Nucleus accumbens (tissue), 56 donors: ENCODE measurements around the gene EPB41L4B.
"Not testable (repeated sequence)": the region's sequence is repeated elsewhere in the genome, so short reads cannot be mapped to it uniquely, and the experiment has no call there.

Experiments
- DNase-seq, 56 donors: peaks; one replicate each; lab custom pipeline; 2025; lab: John Stamatoyannopoulos, UW

The EPB41L4B gene

GRCh38 chr9:109320742-109321448 lies at the start of gene EPB41L4B:
EPB41L4B (minus strand) TSS chr9:109321059; CDS start chr9:109320446, 613 bp downstream.
- DNase-seq, result peak in 55 of 56 donors; percentile 22 to 91 (median 67)

DNA sequence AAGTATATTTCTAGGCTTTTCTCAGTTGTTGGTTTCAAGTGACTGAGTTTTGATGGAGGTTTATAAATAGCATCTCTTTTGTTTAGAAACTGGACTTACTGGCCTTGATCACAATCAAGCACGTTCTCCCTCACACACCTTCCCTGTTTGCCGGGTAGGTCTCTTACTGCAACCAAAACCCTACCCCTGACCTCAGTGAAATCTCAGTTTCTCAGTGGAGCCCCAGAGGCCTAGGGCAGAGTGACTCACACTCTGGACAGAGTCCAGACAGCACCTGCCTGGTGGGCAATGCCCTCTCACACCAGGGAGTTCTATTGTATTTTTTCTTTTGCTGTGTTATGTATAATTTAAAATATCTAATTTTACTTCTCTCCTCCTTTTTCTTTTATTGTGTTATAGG lies 48.4 kb upstream of the EPB41L4B start:
- no peak for DNase-seq

- no peak for DNase-seq
These were observed 39.9 kb upstream of the EPB41L4B start for GRCh38 chr9:109360771-109361170.

DNA sequence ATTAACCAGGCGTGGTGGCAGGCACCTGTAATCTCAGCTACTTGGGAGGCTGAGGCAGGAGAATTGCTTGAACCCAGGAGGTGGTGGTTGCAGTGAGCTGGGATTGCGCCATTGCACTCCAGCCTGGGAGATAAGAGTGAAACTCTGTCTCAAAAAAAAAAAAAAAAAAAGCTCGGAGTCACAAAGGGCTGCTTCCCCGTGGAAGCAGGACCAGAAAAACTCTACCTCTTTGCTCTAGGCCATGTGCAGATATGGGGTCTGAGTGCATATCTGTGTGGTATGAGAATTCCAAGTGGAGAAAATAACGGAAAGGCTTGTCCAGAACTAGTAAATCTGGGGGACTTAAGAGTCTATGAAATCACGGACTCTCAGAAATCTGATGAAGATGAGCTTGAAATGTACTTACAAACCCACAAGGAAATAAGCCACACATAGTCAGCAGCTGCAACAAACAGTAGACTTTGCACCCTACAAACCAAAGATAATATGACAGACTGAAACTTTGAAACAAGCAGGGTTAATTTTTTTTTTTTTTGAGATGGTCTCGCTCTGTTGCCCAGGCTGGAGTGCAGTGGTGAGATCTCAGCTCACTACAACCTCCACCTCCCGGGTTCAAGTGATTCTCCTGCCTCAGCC lies 38.2 kb upstream of the EPB41L4B start:
- not testable (repeated sequence) for DNase-seq

GRCh38 chr9:109355564-109356297 lies 34.9 kb upstream of the EPB41L4B start:
- DNase-seq, result peak in 5 of 56 donors; percentile 2 to 15 (median 9)

GRCh38 chr9:109354190-109354589 lies 33.3 kb upstream of the EPB41L4B start:
- DNase-seq, result no peak

DNA sequence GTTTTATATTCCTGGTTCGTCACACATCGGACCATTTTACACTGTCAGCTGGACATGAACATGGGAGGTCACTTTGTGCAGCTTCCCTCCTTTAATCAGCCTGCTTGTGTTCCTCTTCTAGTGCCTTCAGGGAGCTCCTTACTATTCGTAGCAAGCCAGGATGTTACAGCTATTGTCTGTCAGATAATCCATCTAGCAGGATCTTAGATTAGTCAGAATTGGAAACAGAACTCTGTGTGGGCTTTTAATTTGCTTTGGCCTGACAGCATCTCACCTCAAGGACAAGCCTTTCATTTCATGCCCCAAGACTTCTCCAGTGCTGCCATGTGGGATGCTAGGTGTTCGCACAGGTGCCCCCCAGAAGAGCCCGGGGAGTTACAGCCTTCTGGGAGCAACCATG lies 30.2 kb upstream of the EPB41L4B start:
- DNase-seq, result no peak

DNA sequence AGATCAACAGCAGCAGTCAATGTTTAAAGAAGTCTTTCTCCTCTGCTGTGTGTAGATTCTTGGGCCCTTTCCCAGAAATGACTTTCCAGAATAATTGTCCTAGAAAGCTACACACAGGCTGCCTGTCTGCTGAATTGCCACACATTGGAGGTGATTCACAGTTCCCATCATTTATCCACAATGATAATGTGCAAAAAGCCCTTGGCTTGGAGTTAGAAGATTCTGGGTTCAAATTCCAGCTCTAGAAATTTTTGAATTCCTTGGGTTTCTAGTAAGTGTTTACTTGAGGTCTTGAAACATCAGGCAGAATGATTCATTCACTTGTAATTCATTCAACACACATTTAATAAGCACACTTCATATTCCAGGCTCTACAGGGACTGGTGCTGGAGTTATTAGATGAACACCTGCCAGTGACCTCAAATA lies 28.6 kb upstream of the EPB41L4B start:
- no peak for DNase-seq

DNA sequence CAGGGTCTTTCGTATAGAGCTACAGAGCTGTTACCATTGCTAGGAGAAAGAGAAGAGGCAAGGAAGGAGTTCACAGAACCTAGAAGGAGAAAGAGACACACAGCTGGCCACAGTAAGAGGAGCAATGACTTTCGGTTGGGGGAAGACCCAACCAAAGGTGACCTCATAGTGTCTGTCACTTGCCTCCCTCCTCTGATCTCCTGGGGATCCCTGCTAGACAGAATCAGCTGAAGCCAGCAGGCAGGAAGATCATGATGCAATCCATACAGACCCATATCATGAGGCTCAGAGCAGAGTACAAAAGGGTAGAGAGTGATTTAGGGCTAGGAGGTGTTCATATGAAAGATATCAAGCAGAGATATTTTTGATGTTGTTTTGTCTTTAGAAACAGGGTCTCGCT lies 26.0 kb upstream of the EPB41L4B start:
- DNase-seq, result no peak

- DNase-seq, result no peak
These were observed 24.0 kb upstream of the EPB41L4B start for GRCh38 chr9:109344866-109345265.

GRCh38 chr9:109342878-109343277 lies 22.0 kb upstream of the EPB41L4B start:
- no peak for DNase-seq

- no peak for DNase-seq
These were observed 20.7 kb upstream of the EPB41L4B start for GRCh38 chr9:109341561-109341960.

- DNase-seq, result not testable (repeated sequence)
These were observed 20.1 kb upstream of the EPB41L4B start for GRCh38 chr9:109340979-109341378.

DNA sequence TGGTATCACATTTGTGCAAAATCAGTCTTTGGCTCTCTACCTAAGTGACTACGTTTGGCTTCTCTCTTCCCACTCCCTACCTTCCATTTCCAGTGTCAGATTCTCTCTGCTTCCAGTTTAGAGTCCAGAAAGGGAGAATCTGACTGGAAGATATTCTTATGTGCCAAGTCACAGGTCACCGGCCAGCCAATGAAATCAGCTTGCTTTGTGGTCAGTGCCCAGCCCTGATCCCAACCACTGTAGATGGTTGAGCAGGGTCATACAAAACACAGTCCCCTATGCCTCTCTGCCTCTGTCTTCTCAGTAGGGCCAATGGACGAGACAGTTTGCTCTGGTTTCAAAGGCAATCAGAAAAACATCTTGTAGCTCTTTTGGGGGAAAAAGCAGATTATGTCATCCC lies 15.6 kb upstream of the EPB41L4B start:
- no peak for DNase-seq

- DNase-seq, result no peak
These were observed 15.1 kb upstream of the EPB41L4B start for GRCh38 chr9:109335929-109336328.

DNA sequence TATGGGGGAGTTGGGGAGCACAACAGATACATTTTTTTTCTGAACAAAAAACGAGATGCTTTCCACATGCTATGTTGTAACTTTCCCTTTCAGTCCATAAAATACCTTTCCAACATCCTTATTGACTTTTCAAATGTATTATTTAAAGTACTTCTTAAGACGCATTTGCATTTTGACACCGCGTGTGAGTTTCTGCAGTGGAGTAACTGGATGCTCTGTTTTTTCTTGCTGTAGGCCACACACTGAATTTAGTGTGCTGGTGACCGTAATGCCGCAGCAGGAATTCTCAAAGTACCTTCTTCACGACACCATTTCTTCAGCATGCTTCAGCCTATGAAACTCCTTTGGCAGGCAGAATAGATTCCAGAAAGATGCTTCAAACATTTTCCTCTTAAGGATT lies 14.3 kb upstream of the EPB41L4B start:
- no peak for DNase-seq

DNA sequence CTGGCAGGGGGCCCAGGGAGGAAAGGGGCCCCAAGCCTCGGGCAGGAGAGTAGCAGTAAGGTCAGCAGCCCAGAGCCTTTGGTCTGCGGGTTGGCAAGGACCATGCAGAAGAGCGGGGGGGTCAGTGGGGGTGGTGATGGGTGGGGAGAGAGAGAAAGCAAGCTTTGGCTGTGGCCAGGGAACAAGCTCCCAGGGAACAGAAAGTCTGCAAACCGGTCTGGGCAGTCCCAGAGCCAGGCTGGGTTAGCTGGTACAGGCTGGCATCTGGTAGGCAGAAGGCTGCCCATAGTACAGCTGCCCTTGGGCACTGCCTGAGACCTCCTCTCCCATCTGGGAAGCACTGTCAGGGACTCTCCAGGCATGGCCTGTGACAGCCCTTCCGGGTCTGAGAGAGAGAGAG lies 10.5 kb upstream of the EPB41L4B start:
- DNase-seq, result peak in 43 of 56 donors; percentile 6 to 76 (median 36)

- DNase-seq, result no peak
These were observed 8.9 kb upstream of the EPB41L4B start for GRCh38 chr9:109329638-109330258.

DNA sequence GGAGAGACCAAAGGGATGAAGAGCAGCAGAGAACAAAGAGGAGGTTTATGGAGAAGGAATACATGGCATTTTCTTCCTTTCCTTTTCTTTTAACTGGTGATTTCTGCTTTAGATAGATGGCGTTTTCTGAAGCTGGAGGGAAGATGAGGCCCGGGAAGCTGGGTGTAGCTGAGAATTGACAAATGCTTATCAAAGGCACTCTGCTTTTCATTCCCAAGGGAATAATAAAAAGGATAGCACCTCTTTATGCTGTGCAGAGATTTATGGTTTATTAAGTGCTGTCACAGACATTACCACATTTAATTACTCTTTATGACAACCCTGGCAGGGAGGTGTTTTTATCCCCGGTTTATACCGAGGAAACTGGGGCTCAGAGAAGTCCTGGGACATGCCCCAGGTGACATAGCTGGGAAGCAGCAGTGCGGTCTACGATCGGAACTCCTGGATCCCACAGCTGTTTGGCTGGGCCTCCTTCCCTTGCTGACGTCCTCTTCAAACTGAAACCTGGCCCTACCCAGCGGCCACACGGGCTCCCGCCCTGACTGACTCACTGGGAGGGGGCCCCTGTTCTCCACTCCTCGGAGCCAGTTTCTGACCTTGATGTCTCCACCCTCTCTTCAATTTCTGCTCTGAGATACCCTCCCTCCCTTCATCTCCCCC lies 8.2 kb upstream of the EPB41L4B start:
- no peak for DNase-seq

- no peak for DNase-seq
These were observed 4.2 kb upstream of the EPB41L4B start for GRCh38 chr9:109325089-109325488.
